Activated CD4-positive, alpha-beta T cell treated with anti-CD3 and anti-CD28 coated beads for 48 hours (primary cell): ENCODE results near the gene CCDC134.

Experiments used
- DNase-seq: peaks from one replicate; pipeline ENCODE4 v3.0.0-alpha.2; 2020

The CCDC134 gene

GRCh38 chr22:41800348-41801146 is at the start of gene CCDC134:
Gene CCDC134 (plus strand): TSS chr22:41800679. CDS start chr22:41808891, 8,212 bp downstream.
- DNase-seq = peak; percentile 93

DNA sequence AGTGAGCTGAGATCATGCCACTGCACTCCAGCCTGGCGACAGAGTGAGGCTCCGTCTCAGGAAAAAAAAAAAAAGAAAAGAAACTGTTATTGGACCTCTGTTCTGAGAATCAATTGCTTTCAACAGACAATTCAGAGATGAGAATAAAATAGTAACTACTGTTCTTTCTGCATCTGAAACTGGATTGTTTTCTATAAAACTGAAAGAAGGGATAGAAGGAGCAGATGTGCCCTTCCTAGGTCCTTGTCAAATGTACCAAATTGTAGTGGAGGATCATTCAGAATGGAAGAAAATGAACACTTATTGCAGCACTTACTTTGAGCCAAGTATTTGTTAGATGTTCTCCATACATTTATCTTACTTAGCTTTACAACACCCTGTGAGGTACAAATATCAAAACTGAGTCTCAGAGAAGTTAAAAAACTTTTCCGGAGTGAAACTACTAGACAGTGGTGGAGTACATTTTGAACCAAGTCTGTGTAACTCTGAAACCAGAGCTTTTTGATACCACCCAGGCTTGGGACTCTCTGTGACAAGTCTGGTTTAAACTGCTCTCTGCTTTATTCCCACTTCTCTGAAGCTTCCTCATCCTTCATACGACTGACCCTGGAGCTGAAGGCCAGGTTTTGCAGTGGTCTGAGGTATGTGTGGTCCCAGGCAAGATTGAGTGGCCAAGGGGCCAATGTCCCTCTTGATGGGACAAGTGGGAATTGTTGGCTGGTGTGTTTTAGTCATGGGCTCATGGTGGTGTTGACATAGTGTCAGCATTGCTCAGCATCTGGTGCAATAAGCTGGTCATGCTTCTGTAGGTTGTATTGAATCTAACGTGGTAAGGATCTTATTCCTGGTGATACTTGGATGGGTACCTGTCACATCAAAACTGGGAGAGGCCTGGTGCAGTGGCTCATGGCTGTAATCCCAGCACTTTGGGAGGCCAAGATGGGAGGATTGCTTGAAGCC is 48.2 kb upstream of the CCDC134 start:
- DNase-seq = no peak

DNA sequence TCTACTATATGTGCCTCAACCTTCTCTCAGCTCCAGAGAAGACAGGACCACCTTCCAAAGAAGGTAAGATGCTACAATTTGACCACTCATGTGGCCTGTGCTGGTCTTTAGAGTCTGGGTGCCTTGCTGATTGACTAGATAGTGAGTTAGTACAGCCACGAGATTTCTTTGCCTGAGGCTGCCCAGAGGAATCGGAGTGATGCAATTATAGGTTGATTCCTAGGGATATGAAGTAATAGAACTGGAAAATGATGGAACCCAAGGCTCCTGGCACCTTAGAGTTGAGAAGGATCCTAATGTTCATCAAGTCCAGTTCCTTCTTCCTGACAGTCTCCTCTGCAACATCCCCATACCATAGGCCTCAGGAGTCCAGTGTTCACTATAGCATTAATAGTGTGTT is 46.5 kb upstream of the CCDC134 start:
- no peak for DNase-seq

- DNase-seq = no peak
Measured at GRCh38 chr22:41757502-41757901, 43.0 kb upstream of the CCDC134 start.

GRCh38 chr22:41758231-41758630 is 42.2 kb upstream of the CCDC134 start:
- DNase-seq = no peak

GRCh38 chr22:41762980-41763779 is 37.3 kb upstream of the CCDC134 start:
- DNase-seq = peak; percentile 59

- DNase-seq = no peak
Measured at GRCh38 chr22:41766476-41766875, 34.0 kb upstream of the CCDC134 start.

GRCh38 chr22:41768430-41768829 is 32.0 kb upstream of the CCDC134 start:
- peak; percentile 15 for DNase-seq

DNA sequence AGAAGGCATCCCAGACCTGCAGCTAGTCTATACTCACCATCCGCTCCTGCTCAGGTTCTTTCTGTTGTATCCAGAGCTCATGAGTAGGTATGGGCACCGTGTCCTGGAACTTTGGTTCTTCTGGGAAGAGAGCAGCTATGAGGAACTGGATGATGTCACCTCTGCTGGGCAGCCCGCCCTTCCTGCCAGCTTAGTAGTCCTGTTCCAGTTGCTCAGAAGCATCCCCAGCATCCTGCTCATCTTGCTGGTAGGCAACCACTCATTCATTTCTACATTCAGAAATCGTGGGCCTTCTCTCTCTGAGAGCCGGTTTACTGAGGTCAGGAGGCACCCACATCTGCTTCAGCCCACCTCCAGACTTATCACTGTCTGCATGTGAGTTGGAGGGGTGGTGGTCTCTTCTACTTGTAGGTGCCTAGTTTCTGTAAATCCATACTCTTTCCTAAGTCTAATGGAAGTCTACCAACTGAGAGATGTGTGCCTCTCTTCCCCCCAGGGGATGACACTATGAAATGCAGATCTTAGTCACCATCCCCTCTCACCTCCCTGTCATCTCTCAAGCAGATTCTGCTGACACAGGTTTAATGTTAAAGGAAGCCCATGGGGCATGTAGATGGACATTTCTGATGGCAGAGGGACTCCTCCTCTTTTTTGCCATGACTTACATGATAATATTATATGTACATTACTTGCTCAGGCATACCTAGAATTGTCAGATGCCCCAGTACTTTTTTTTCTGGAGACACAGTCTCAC is 29.6 kb upstream of the CCDC134 start:
- peak; percentile 14 for DNase-seq

DNA sequence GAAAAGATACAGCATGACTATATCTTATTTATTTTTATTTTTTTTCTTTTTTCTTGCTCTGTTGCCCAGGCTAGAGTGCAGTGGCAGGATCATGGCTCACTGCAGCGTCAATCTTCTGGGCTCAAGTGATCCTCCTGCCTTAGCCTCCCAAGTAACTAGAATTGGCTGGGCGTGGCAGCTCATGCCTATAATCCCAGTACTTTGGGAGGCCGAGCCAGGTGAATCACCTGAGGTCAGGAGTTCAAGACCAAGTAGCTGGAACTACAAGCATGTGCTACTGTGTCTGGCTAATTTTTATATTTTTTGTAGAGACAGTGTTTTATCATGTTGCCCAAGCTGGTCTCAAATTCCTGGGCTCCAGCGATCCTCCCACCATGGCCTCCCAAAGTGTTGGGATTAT is 28.3 kb upstream of the CCDC134 start:
- DNase-seq = no peak

DNA sequence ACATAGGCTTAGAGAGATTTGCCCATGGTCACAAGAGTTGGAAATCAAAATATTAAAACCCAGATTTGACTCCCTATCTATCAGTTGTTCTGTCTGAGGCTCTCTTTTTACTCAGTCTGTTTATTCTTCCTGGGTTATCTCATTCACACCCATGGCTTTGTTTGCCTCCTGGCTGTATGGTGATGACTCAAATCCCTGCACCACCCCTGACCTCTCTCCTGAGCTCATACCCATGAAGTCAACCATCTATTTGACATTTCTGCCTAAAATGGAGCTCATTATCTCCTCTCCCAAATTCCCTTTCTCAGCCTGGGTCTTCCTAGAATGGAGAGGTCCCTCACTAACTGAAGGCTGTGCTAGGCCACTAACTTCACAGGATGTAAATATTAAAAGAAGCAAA is 27.8 kb upstream of the CCDC134 start:
- DNase-seq = no peak

DNA sequence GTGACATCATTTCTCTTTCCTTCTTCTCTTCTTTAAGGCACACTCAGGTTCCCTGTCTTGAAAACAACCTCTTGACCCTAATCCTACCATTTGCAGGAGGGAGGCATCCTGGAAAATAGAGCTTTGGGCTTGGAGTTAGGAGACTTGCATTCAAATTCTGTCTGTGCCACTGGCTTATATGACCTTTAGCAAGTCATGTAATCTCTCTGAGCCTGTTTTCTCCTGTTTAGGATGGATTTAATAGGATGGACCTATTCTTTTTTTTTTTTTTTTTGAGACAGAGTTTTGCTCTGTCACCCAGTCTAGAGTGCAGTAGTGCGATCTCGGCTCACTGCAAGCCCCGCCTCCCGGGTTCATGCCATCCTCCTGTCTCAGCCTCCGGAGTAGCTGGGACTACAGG is 25.1 kb upstream of the CCDC134 start:
- DNase-seq = no peak

- DNase-seq = no peak
Measured at GRCh38 chr22:41775976-41776375, 24.5 kb upstream of the CCDC134 start.

DNA sequence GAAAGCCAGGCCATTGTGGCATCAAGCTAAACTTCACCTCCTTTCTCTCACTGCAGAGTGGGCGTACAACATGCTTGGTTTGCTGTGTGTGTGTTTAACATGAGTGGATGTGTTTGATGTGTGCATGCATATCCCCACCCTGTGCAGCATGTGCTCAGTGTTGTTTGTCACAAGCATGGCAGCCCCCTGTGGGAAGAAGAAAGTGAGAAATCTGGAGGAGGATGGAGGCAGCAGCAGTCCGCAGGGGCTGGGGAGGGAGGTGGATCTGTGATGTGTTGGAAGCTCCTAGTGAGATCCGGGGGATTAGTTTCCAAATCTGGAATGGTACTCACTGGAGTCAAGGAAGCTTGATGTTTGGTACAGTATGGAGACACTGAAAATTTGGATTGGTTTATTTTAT is 24.1 kb upstream of the CCDC134 start:
- DNase-seq = no peak

GRCh38 chr22:41777749-41778425 is 22.6 kb upstream of the CCDC134 start:
- DNase-seq = no peak

- DNase-seq = peak; percentile 27
Measured at GRCh38 chr22:41779929-41780505, 20.5 kb upstream of the CCDC134 start.

DNA sequence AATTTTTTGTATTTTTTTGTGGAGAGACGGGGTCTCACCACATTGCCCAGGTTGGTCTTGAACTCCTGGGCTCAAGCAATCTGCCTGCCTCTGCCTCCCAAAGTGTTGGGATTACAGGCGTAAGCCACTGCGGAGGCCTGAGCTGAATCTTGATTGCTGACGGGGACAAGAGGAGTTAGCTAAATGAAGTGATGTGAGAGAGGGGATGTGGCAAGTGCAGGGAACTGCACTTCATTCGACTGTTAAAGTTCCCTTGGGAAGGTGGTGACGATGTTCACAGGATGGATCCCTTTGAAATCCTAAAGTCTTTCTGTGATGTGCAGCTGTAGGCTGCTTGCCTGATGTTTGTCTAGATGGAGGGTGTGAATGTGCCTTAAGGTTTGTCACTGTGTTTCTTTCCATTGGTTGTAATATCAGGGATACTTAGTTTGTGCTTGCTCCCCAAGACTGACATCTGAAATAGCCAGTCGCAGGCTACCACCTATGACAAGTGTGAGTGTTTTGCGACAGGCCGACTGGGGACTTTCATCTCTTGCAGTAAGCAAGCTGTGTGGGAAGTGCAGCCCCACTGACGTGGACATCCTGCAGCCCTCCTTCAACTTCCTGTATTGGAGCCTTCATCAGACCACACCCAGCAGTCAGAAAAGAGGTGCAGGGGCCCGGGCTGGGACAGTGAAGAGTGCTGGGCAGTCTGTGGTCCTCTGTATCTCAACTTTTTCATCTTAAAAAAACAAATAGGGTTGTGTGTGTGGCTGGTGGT is 19.6 kb upstream of the CCDC134 start:
- peak; percentile 93 for DNase-seq

- peak; percentile 12 for DNase-seq
Measured at GRCh38 chr22:41781507-41781906, 19.0 kb upstream of the CCDC134 start.

DNA sequence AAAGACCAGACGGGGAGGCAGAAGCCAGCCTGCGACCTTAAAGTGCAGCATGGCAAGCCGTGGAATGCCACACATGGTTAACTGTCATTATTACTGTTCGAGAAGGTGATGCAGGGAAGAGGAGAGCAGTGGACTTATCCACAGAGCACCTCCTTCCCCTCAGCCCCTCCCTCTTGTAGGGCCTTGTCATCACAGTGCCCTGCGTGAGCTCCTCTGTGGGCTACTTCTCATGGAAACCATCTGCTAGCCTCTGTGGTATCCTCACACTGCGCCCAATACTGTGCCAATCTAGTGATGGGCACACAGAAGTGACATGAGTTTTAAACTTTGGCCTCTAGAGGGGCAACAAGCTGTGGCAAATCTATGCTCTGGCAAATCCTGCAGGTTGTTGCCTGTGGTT is 18.2 kb upstream of the CCDC134 start:
- peak; percentile 36 for DNase-seq

GRCh38 chr22:41782751-41783150 is 17.7 kb upstream of the CCDC134 start:
- no peak for DNase-seq
